ENCODE results near the gene STXBP6. TPM values are rescaled to one million over a fixed set of nuclear protein-coding genes. Genes with fewer than 3 reads are reported as not detected.

The STXBP6 gene
- total and polyA plus RNA-seq, 2 donors (not counting 3 experiments of a cell fraction or from before 2014, with no cell fraction given): 0.06 TPM; not detected in 1

DNA sequence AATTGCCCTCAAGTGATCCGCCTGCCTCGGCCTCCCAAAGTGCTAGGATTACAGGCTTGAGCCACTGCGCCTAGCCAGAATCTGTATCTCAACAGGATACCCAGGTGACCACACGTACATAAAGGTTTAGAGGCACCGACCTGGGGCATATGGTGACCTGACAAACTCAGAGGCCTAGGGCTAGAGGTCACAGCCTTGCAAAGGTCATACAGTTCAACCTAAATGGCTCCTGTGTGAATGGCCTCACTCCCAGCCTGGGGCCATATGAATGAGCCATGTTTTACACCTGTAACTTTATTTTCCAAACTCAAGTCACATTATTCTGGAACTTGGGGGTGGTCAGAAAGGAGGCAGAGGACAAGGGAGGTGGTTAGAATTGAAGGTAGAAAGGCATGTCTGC lies 10.0 kb downstream of the STXBP6 start:
- DNase-seq (ENCODE audit: low read depth, low spot score) (no peak), FAIRE-seq (no peak)
- BruUV-seq (replicated peaks): no TSS peak
- Histone ChIP-seq H3K4me2 (ENCODE audit: insufficient read depth, low read length) (no peak overlapping the region), H3K79me2 (ENCODE audit: control insufficient read depth, insufficient read depth, low read length) (no peaks in the 10 kb centered on the region), H3K9me1 (replicated peaks; ENCODE audit: control insufficient read depth, extremely low read depth, insufficient read depth, low read length) (no peaks in the 10 kb centered on the region), H3K27ac (ENCODE audit: insufficient read depth, low read depth, low read length) (no peak overlapping the region), H3K27me3 (ENCODE audit: control insufficient read depth in 2 of 2, insufficient read depth in 2 of 2, low read length in 2 of 2) (no peaks in the 10 kb centered on the region), H3K9me3 (replicated peaks; ENCODE audit: control insufficient read depth, insufficient read depth, low read length) (no peaks in the 10 kb centered on the region), H3K9ac (replicated peaks; ENCODE audit: extremely low read depth, insufficient read depth, low read length) (no peak overlapping the region), H4K20me1 (replicated peaks; ENCODE audit: control insufficient read depth, extremely low read depth, insufficient read depth, low read length) (no peaks in the 10 kb centered on the region), H2AFZ (ENCODE audit: low read depth, low read length) (no peak overlapping the region), H3K4me1 (ENCODE audit: control insufficient read depth, extremely low read depth, insufficient read depth, low read length) (no peaks in the 10 kb centered on the region), H3K4me3 (replicated peaks in 1 of 3; ENCODE audit: insufficient read depth in 1 of 3, low read depth in 1 of 3, low read length in 3 of 3) (no peak overlapping the region), H3K36me3 (ENCODE audit: control insufficient read depth in 2 of 2, extremely low read depth in 1 of 2, insufficient read depth in 2 of 2, low read length in 2 of 2) (no peaks in the 10 kb centered on the region)
- dilution Hi-C loops (cut with MboI; ENCODE audit: extremely low pct_ligation_motif_present, low sequenced_read_pairs): no loop called here
- ChIA-PET POLR2A (no interaction called here), CTCF (interaction anchor here (0.9 kb wide), 1 partner anchor 16 kb away, joined by 3 read pairs; no protein-coding TSS in a partner anchor)
- intact Hi-C loops (cut with micrococcal nuclease): no loop called here
- TF ChIP-seq, protein P1, sequence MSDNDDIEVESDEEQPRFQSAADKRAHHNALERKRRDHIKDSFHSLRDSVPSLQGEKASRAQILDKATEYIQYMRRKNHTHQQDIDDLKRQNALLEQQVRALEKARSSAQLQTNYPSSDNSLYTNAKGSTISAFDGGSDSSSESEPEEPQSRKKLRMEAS (IDR thresholded peaks at IDR 0.05; ENCODE audit: insufficient read depth, insufficient read length): no peak
- no peak for TF ChIP-seq EZH2 (IDR thresholded peaks at IDR 0.05; ENCODE audit: borderline replicate concordance, low read depth, low read length, severe bottlenecking)
- TF ChIP-seq JUN (IDR thresholded peaks at IDR 0.05; ENCODE audit: borderline replicate concordance, insufficient read depth, insufficient read length, low read depth): no peak
- TF ChIP-seq GATA2 (IDR thresholded peaks at IDR 0.05; ENCODE audit: insufficient read depth, insufficient read length, low read depth, low read length): no peak

DNA sequence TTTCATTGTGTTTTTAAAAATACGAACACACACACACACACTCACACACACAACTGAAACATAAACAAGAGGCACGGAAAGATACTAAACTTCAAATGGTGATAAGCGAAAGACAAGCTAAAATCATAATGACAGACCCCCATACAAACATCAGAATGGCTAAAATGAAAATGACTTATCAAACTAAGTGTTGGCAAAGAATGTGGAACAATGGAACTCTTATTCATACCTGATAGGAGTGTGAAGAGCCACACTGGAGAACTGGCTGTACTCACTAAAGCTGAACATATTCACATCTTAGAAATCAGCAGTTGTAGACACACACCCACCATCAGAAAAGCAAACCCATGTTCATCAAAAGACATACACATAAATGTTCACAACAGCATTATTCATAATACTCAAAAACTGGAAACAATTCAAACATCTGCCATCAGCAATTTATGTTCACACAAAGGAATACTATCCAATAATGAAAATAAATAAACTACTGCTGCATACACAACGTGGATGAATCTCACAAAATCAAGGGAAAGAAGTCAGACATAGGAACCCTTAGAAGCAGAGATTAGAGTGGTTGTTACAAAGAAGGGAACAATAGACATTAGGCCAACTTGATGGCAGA lies 11.8 kb downstream of the STXBP6 start:
- no peak overlapping the region for H3K27ac ChIP-seq (ENCODE audit: insufficient read depth, low read depth, low read length)
- H3K36me3 ChIP-seq (ENCODE audit: control insufficient read depth in 2 of 2, extremely low read depth in 1 of 2, insufficient read depth in 2 of 2, low read length in 2 of 2): no peaks in the 10 kb centered on the region
- H3K9me3 ChIP-seq (replicated peaks; ENCODE audit: control insufficient read depth, insufficient read depth, low read length): no peaks in the 10 kb centered on the region
- no peaks in the 10 kb centered on the region for H3K79me2 ChIP-seq (ENCODE audit: control insufficient read depth, insufficient read depth, low read length)
- DNase-seq (ENCODE audit: low read depth, low spot score): no peak
- dilution Hi-C loops (cut with MboI; ENCODE audit: extremely low pct_ligation_motif_present, low sequenced_read_pairs) (no loop called here), intact Hi-C loops (cut with micrococcal nuclease) (no loop called here)
- no peaks in the 10 kb centered on the region for H3K27me3 ChIP-seq (ENCODE audit: control insufficient read depth in 2 of 2, insufficient read depth in 2 of 2, low read length in 2 of 2)
- ChIA-PET POLR2A (no interaction called here), CTCF (interaction anchor here (0.6 kb wide), 1 partner anchor 8 kb away, joined by 3 read pairs; no protein-coding TSS in a partner anchor)
- TF ChIP-seq POLR2AphosphoS5 (IDR thresholded peaks at IDR 0.05; ENCODE audit: insufficient read depth, low read depth, low read length) (no peak), JUN (IDR thresholded peaks at IDR 0.05; ENCODE audit: borderline replicate concordance, insufficient read depth, insufficient read length, low read depth) (no peak), POLR2A (IDR thresholded peaks at IDR 0.05; ENCODE audit: low read depth, low read length) (no peak)
- TF ChIP-seq, protein P1 (IDR thresholded peaks at IDR 0.05; ENCODE audit: insufficient read depth, insufficient read length): no peak
- TF ChIP-seq, protein P2, sequence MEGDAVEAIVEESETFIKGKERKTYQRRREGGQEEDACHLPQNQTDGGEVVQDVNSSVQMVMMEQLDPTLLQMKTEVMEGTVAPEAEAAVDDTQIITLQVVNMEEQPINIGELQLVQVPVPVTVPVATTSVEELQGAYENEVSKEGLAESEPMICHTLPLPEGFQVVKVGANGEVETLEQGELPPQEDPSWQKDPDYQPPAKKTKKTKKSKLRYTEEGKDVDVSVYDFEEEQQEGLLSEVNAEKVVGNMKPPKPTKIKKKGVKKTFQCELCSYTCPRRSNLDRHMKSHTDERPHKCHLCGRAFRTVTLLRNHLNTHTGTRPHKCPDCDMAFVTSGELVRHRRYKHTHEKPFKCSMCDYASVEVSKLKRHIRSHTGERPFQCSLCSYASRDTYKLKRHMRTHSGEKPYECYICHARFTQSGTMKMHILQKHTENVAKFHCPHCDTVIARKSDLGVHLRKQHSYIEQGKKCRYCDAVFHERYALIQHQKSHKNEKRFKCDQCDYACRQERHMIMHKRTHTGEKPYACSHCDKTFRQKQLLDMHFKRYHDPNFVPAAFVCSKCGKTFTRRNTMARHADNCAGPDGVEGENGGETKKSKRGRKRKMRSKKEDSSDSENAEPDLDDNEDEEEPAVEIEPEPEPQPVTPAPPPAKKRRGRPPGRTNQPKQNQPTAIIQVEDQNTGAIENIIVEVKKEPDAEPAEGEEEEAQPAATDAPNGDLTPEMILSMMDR (IDR thresholded peaks at IDR 0.05; ENCODE audit: extremely low read depth in 1 of 2, insufficient read depth in 1 of 2, low read depth in 1 of 2, low read length in 2 of 2): no peak
- H3K4me3 ChIP-seq (replicated peaks in 1 of 3; ENCODE audit: insufficient read depth in 1 of 3, low read depth in 1 of 3, low read length in 3 of 3): no peak overlapping the region
- H2AFZ ChIP-seq (ENCODE audit: low read depth, low read length): no peak overlapping the region
- BruUV-seq (replicated peaks): no TSS peak
- H3K9ac ChIP-seq (replicated peaks; ENCODE audit: extremely low read depth, insufficient read depth, low read length): no peak overlapping the region
- no peaks in the 10 kb centered on the region for H3K4me1 ChIP-seq (ENCODE audit: control insufficient read depth, extremely low read depth, insufficient read depth, low read length)
- H3K9me1 ChIP-seq (replicated peaks; ENCODE audit: control insufficient read depth, extremely low read depth, insufficient read depth, low read length): no peaks in the 10 kb centered on the region
- FAIRE-seq: no peak
- no peaks in the 10 kb centered on the region for H4K20me1 ChIP-seq (replicated peaks; ENCODE audit: control insufficient read depth, extremely low read depth, insufficient read depth, low read length)
- H3K4me2 ChIP-seq (ENCODE audit: insufficient read depth, low read length): no peak overlapping the region

Data from endothelial cell of umbilical vein (primary cell).